Epidermal melanocyte (primary cell): ENCODE measurements around the gene GAK.

Source experiments
- DNase-seq: peaks from one replicate; pipeline ENCODE4 v3.0.0; 2011; ENCODE audit warnings: low spot score; ENCODE audit not compliant: insufficient read length

GAK gene

DNA sequence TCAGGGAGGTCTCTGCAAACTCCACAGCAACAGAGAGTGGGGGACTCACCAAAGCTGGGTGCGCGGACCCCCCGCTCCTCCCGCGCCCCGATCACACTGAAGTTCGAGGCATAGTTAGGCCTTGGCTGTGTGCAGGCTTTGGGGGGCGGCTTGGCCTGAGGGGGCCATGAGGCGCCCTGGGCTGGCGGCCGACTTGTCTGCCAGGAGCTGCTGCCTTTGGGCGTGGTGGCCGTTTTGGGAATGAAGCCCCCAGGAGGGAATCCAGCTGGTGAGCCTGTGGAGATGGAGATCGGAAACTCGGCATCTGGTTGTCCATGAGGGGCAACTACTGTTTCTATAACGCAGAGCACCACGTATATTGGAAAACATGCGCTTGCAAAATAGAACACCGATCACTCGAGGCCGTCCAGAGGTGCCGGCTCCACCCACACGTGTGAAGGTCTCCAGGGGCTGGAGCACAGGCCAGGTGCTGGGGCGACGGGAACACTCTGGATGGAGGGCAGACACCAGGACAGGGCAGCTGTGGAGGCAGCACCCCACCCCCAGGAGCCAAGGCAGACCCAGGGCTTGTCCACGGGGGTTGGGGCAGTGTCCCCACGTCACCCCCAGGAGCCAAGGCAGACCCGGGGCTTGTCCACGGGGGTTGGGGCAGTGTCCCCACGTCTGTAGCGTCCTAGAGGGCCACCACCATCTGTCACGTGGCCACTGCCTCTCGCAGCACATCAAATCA is 80.2 kb downstream of the GAK start:
- DNase-seq, result no peak

- DNase-seq, result no peak
These were observed 81.7 kb downstream of the GAK start for GRCh38 chr4:850323-850945.

GRCh38 chr4:849478-850175 is 82.5 kb downstream of the GAK start:
- DNase-seq, result no peak

- no peak for DNase-seq
These were observed 83.2 kb downstream of the GAK start for GRCh38 chr4:848803-849477.

DNA sequence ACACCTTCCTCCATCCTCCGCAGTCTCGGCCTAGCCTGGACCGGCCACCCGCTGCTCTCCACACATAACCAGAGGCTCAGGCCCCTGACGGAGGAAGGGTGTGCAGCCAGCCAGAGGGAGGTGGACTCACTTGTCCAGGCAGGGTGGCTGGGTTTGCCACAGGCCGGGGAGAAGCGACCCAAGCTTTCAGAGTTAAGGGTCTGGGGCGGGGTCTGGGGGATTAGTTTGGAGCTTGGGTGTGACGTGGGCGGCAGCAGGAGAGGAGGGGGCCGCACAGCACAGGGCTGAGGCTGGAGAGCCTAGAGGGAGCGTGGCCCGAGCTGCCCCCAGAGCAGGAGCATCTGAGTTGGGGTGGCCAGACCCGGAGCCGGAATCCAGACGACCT is 83.8 kb downstream of the GAK start:
- no peak for DNase-seq

- no peak for DNase-seq
These were observed 86.3 kb downstream of the GAK start for GRCh38 chr4:845836-846251.

DNA sequence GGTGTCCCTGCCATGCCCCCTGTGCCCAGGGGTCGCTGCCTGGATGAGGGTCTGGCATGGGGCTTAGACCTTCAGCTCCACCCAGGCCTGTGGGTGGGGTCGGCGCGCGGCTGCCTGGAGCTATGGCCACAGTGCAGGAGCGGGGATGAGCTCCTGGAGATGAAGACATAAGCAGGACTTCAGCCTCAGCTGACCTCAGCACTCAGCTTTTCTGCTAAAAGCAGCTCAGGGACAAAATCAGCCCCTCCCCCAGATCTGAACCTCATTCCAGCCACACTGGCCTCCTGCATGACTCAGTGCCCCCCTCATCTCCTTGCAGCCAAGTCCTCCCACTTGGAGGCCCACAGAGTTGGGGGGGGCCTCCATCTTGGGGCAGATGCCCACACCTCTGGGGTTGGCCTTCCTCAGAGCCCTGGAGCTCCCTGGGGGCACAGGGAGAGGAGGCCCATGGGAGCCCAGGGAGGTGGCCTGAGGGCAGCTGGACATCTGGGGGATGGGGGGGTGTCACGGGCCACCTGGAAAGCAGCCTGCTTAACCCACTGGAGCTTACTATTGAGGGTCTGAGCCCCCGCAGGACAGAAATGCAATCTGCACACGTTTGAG is 86.8 kb downstream of the GAK start:
- no peak for DNase-seq

GRCh38 chr4:844752-845232 is 87.3 kb downstream of the GAK start:
- no peak for DNase-seq

DNA sequence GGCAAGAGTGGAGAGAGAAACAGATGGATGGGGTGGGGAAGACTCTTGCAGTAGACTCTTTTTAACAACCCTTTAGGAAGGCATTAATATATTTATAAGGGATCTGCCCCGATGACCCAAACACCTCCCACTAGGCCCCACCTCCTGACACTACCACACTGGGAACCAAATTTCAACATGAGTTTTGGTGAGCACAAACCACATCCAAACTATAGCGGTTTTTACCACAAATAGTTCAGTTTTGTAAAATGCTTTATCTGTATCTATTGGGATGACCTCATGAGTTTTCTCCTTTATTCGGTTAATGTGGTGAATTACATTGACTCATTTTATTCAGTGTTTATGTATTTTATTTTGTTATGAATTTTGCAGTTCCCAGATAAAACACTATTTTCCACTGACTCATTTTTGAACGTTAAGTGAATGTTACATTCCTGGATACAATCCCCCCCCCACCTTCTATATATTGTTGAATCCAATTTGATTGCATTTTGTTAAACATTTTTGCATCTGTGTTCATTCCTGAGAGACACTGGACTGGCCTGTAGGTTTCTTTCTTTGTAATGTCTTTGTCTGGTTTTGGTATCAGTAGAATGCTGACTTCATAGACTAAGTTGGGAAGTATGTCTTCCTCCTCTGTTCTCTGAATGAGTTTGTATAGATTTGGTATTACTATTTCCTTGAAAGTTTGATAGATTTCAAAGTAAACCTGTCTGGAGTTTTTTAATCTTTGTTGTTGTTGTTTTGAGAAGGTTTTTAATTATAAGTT is 92.3 kb downstream of the GAK start:
- DNase-seq, result no peak

- no peak for DNase-seq
These were observed 94.3 kb downstream of the GAK start for GRCh38 chr4:837772-838171.

DNA sequence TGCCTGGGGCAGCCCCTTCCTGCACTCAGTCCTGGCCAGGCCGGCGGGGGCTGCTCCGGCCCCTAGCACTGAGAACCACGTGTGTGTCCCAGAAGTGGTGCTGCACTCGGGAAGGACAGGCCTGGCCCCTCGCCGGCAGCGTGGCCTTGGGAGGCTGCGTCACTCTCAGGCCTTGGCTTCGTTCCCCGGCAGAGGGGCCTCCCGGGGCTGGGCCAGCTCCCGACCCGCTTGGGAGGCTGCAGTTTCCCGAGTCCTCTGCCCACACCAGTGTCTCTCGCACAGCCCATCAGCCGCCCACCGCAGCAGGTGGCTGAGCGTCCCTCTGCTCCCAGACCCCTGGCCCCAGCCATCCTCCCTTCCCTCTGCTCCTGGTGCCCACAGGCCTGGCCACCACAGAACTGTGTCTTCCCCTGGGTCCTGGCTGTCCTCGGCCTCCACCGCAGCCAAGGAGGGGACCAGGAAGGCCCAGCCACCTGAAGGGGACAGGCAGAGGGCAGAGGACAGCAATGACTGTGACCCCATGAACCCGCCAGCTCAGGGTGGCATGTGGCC is 95.3 kb downstream of the GAK start:
- no peak for DNase-seq

DNA sequence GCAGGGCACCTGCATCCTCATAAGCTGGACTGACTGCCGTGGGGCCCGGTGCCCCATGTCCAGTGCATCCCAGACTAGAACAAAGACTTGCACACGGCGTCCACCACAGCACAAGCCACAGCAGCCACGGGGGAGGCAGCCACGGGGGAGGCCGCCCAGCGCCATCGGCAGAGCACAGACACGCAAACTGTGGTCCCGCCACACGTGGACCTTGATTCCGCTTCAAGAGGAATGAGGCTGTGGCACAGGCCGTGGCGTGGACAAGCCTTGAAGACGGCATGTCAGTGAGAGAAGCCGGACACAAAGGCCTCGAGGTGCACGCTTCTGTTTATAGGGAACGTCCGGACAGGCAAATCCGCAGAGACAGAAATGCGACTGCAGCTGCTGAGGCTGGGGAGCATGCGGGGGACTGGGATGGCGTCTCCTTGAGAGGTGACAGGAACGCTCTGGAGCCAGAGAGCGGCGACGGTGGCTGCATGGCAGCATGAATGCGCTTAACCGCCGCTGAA is 96.1 kb downstream of the GAK start:
- DNase-seq, result no peak

DNA sequence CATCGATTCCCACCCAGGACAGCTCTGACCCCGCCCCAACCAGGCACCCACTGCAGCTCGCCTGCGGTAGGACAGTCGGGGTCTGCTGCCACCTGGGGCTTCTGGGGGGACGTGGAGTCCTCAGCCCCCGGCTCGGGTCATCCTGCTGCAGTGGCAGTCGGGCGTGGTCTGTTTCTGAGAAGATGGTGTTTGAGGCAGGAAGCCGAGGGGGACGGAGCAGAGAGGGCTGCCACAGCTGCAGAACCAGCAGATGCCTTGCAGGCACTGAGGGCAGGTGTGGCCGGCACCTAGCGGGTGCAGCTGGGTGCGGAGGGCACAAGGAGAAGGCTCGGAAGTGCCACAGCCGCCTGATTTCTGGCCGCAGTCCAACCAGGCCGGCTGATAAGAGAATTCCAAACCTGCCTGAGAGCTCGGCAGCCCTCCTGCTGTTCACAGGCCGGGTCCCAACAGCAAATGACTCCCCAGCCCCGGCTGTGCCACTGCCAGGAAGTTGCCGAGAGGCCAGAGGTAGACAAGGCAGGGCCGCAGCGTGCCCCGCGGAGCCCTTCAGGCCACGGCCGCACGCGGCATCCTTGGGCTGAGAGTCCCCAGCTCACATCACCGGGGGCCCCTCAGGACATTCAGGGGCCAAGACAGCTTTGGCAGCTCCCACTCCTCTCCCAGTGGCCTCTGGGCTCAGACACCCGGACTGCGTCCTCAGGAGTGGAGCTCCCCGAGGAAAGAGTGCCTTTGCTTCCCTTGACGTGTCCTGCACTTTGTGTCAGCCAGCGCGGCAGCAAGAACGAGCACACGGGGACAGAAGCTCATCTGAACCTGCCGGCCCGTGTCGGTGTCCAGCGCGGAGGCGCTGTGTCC is 96.7 kb downstream of the GAK start:
- DNase-seq, result no peak

DNA sequence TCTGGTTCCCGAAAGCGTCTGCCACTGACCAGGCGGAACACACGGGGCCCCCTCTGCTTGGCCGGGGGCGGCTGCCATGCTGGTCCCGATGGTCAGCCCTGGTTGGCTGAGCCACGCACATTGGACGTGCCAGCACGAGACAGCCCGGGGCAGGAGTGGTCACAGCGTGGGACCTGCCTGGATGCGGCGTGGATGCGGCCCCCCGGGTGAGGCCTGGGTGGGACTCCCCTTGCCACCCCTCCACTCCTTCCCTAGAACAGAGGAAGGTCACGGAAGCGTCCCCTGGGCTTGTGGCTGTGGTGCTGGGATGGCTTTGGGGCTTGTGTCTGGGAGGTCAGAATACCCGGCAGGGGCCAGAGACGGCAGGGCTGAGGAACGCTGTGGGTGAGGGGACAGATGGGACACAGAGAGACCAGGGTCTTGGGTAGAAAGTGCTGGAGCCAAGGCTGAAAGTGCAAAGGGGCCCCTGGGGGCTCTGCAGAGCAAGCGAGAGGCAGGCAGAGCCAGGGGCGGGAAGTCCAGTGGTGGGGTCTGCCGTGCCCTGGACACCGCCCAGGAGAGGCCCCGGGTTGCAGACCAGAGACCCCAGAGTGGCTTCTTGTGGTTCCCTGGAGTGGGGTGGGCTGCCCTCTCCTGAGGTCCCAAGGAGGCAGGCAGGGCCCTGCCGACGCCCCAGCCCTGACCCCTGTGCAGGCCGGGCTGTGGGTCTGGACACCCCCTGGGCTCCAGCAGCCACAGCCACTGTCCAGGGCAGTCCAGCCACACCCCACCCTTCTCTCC is 97.6 kb downstream of the GAK start:
- no peak for DNase-seq

GRCh38 chr4:833731-834367 is 98.3 kb downstream of the GAK start:
- no peak for DNase-seq

GRCh38 chr4:833156-833555 is 99.0 kb downstream of the GAK start:
- DNase-seq, result no peak

DNA sequence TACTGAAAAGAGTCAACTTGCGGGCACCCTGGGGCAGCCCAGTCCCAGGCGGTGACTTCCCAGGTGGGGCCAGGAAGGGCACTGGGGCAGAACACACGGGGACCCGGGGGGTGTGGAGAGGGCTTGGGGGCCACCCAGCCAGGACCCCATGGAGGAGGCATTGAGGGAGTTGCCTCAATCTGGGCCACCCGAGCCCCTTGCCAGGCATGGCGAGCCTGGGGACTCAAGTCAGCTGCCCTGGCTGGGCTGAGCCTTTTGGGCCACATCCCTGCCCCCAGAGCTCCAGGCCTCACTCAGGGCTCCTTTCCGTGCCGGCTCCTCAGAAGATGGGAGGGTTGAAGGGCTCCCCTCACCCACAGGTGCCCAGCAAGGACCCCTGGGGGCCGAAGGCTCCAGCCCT is 99.6 kb downstream of the GAK start:
- no peak for DNase-seq

DNA sequence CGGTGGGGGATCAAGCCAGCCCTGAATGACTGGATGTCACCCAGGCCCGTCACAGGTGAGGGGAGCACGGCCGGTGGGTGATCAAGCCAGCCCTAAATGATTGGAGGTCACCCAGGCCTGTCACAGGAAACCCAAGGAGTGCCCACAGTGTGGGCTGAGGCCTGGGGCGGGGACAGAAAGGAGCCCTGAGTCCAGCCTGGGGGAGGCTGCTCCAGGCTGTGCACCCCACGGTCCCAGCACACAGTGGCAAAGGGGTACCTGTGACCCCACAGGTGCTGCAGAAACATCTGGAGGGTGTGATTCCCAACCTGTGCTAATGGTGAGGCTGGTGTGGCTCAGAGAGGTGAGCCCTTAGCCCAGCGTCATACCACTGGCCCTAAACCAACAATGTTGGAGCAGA is 100.0 kb downstream of the GAK start:
- no peak for DNase-seq
